Loucy (cell line): ENCODE measurements around the gene RBM39.

ENCODE experiments used
- CTCF ChIP-seq: fragments of 200-600 bp; sonication (generic); conservative IDR thresholded peaks from 2 replicates; pipeline ENCODE4 v1.5.1; 2014; ENCODE audit warnings: mild to moderate bottlenecking, antibody characterized with exemption, low read length
- EZH2phosphoT487 ChIP-seq: fragments of 200-600 bp; IDR thresholded peaks from 2 replicates; pipeline ENCODE4 v1.6.1; 2018; ENCODE audit warnings: antibody characterized with exemption, mild to moderate bottlenecking, moderate library complexity, borderline replicate concordance

DNA sequence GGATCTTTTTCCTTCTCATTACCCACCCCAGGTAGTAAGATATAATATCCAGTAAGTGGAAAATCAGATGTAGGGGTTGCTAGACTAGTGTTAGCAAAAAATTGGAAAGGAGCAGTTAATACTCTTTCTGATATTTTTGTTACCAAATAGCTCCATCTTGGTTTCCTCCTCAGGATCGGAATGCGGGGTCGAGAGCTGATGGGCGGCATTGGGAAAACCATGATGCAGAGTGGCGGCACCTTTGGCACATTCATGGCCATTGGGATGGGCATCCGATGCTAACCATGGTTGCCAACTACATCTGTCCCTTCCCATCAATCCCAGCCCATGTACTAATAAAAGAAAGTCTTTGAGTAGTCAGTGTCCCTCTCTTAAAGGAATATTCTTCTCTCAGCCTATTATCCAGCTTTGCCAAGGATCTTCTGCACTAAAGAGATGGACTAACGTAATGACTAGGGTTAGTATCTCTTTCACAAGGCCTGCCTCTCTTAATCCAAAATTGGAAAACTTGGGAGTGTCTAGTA is 41.4 kb downstream of the RBM39 start:
- TF ChIP-seq CTCF (no peak), EZH2phosphoT487 (no peak)
